HCT116 (cell line): ENCODE results near the gene RHPN2.

ENCODE experiments used
- EGR1 ChIP-seq: IDR thresholded peaks from 2 replicates; pipeline ENCODE4 v1.6.1; 2012; ENCODE audit warnings: low read depth
- EZH2 ChIP-seq: fragments of 200-600 bp; sonication (generic); IDR thresholded peaks from 2 replicates; pipeline ENCODE4 v1.6.1; 2017; ENCODE audit warnings: antibody characterized with exemption, mixed run types
- POLR2A ChIP-seq: IDR thresholded peaks from 2 replicates; pipeline ENCODE4 v1.7.0; 2011; ENCODE audit warnings: borderline replicate concordance; ENCODE audit not compliant: insufficient read depth, insufficient read length; ENCODE audit errors: extremely low read depth
- POLR2AphosphoS5 ChIP-seq: IDR thresholded peaks from 2 replicates; pipeline ENCODE4 v1.6.1; 2011; ENCODE audit warnings: mild to moderate bottlenecking, low read depth, low read length, moderate library complexity
- SIN3A ChIP-seq: IDR thresholded peaks from 2 replicates; pipeline ENCODE4 v1.6.1; 2012; ENCODE audit warnings: low read depth
- TCF7L2 ChIP-seq: IDR thresholded peaks from 2 replicates; pipeline ENCODE4 v1.7.0; 2011; ENCODE audit warnings: borderline replicate concordance, inconsistent platforms; ENCODE audit not compliant: insufficient read depth, insufficient read length; ENCODE audit errors: extremely low read depth
- YY1 ChIP-seq: IDR thresholded peaks from 2 replicates; pipeline ENCODE4 v1.6.1; 2011; ENCODE audit warnings: low read length, low read depth, moderate library complexity, mild to moderate bottlenecking; ENCODE audit not compliant: insufficient replicate concordance; ENCODE audit errors: extremely low read depth
- TF ChIP-seq, protein P1 (sequence below), 3 experiments: fragments of 200-600 bp in 1 of 3; sonication (generic) in 1 of 3; IDR thresholded peaks in 2 of 3; conservative IDR thresholded peaks in 1 of 3; 2 replicates each; pipeline ENCODE4 v1.5.1; 2012 to 2017; ENCODE audit warnings: low read depth in 2 of 3, low read length in 2 of 3, antibody characterized with exemption in 1 of 3, borderline replicate concordance in 1 of 3, control low read depth in 1 of 3, mild to moderate bottlenecking in 1 of 3, mixed read lengths in 1 of 3, mixed run types in 1 of 3, moderate library complexity in 1 of 3; ENCODE audit not compliant: insufficient read depth in 1 of 3

DNA sequence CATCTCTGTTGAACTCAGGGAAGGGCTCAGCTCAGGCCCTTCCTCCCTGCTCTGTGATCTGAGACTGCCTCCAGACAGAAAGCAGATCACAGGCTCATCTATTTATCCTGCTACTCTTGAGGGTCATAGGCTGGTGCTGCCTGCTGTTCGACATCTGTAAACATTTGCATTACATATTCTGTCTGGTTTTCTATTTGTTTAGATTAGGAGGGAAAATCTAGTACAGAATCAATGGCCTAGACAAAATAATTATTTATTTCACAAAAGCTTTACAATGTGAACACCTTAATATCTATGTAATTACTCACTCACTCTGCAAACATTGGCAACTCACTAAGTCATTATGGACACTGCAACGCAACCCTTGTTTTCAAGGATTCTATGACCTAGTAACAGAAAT is 135.9 kb downstream of the RHPN2 start:
- TF ChIP-seq, protein P1, sequence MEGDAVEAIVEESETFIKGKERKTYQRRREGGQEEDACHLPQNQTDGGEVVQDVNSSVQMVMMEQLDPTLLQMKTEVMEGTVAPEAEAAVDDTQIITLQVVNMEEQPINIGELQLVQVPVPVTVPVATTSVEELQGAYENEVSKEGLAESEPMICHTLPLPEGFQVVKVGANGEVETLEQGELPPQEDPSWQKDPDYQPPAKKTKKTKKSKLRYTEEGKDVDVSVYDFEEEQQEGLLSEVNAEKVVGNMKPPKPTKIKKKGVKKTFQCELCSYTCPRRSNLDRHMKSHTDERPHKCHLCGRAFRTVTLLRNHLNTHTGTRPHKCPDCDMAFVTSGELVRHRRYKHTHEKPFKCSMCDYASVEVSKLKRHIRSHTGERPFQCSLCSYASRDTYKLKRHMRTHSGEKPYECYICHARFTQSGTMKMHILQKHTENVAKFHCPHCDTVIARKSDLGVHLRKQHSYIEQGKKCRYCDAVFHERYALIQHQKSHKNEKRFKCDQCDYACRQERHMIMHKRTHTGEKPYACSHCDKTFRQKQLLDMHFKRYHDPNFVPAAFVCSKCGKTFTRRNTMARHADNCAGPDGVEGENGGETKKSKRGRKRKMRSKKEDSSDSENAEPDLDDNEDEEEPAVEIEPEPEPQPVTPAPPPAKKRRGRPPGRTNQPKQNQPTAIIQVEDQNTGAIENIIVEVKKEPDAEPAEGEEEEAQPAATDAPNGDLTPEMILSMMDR (IDR thresholded peaks at IDR 0.05 in 2 of 3, conservative IDR thresholded peaks at IDR 0.05 in 1 of 3; ENCODE audit: borderline replicate concordance in 1 of 3, insufficient read depth in 1 of 3, low read depth in 2 of 3, low read length in 2 of 3) = no peak
- TF ChIP-seq POLR2A (no peak), YY1 (no peak), POLR2AphosphoS5 (no peak), EZH2 (no peak), SIN3A (no peak), TCF7L2 (no peak), EGR1 (no peak)
